Panc1 (cell line): ENCODE measurements around the gene PPIA. TPM values are rescaled to one million over a fixed set of nuclear protein-coding genes. Genes with fewer than 3 reads are reported as not detected.
"Not testable (repeated sequence)": the region's sequence is repeated elsewhere in the genome, so short reads cannot be mapped to it uniquely, and the experiment has no call there.

Source experiments
- ATAC-seq: fragments of 200-7000 bp; cut with Tn5 transposase; 2 replicates; pipeline ENCODE4 v1.9.1; 2020; ENCODE audit warnings: mild to moderate bottlenecking, moderate library complexity
- BruUV-seq: library from RNA; stranded (reverse); fragments of 400-500 nt; replicated peaks from 2 replicates; lab custom pipeline; 2021; lab: Mats Ljungman, UMichigan
- CTCF ChIA-PET: fragments of 300-600 bp; sonication (Branson Sonifier 250); formaldehyde crosslinking; loops from one replicate; lab custom pipeline; 2022; ENCODE audit warnings: antibody characterized with exemption; lab: Charles Lee
- POLR2A ChIA-PET: fragments of 300-600 bp; sonication (Branson Sonifier 250); formaldehyde crosslinking; loops from one replicate; lab custom pipeline; 2022; ENCODE audit warnings: antibody characterized with exemption; lab: Charles Lee
- DNase-seq: peaks from one replicate; pipeline ENCODE4 v3.0.0-alpha.2; 2010; ENCODE audit warnings: low read depth, low spot score
- H3K27ac ChIP-seq: 2 replicates; pipeline ENCODE4 v1.5.1; 2011; ENCODE audit warnings: mild to moderate bottlenecking, low read length, inconsistent platforms
- H3K27me3 ChIP-seq: fragments of 200-500 bp; sonication (Bioruptor generic); 2 replicates; pipeline ENCODE4 v1.6.0; 2014; ENCODE audit warnings: low read length, inconsistent platforms; ENCODE audit not compliant: control insufficient read depth, insufficient read depth
- H3K36me3 ChIP-seq: fragments of 200-500 bp; sonication (Bioruptor generic); 2 replicates; pipeline ENCODE4 v1.5.1; 2014; ENCODE audit warnings: inconsistent platforms, mild to moderate bottlenecking, low read length, moderate library complexity; ENCODE audit not compliant: control insufficient read depth, insufficient read depth
- H3K4me1 ChIP-seq: 2 replicates; pipeline ENCODE4 v1.5.1; 2011; ENCODE audit warnings: inconsistent platforms, mild to moderate bottlenecking, low read length, moderate library complexity; ENCODE audit not compliant: control insufficient read depth, insufficient read depth
- H3K4me3 ChIP-seq, 2 experiments: 2 replicates each; pipeline ENCODE4 v1.5.1; 2011 to 2012; ENCODE audit warnings: low read depth in 2 of 2, low read length in 2 of 2, mild to moderate bottlenecking in 2 of 2, inconsistent platforms in 1 of 2, moderate library complexity in 1 of 2
- H3K9me3 ChIP-seq: fragments of 200-500 bp; sonication (Bioruptor generic); 2 replicates; pipeline ENCODE4 v1.5.1; 2014; ENCODE audit warnings: low read depth, mild to moderate bottlenecking, inconsistent platforms, low read length, moderate library complexity; ENCODE audit not compliant: control insufficient read depth, insufficient read depth
- CTCF ChIP-seq: fragments of 450-650 bp; IDR thresholded peaks from 2 replicates; pipeline ENCODE4 v1.5.1; 2017; ENCODE audit warnings: mild to moderate bottlenecking
- POLR2AphosphoS5 ChIP-seq: IDR thresholded peaks from 2 replicates; pipeline ENCODE4 v1.6.1; 2012; ENCODE audit warnings: mild to moderate bottlenecking, low read depth, low read length, moderate library complexity
- REST ChIP-seq, 2 experiments: IDR thresholded peaks; 2 replicates each; pipeline ENCODE4 v1.6.1; 2011 to 2012; ENCODE audit warnings: low read depth in 2 of 2, control low read depth in 1 of 2, low read length in 1 of 2, mild to moderate bottlenecking in 1 of 2, moderate library complexity in 1 of 2; ENCODE audit not compliant: insufficient read depth in 1 of 2
- SIN3A ChIP-seq: IDR thresholded peaks from 2 replicates; pipeline ENCODE4 v1.6.1; 2012; ENCODE audit warnings: low read depth, mild to moderate bottlenecking, low read length, moderate library complexity, borderline replicate concordance; ENCODE audit not compliant: insufficient read depth
- TCF7L2 ChIP-seq: IDR thresholded peaks from 2 replicates; pipeline ENCODE4 v1.6.1; 2011; ENCODE audit warnings: mild to moderate bottlenecking, low read depth, low read length, inconsistent platforms
- in situ Hi-C: cut with HindIII; loops from 2 replicates; pipeline ENCODE4 v1.10.0; 2016; ENCODE audit warnings: low sequenced_read_pairs, low pct_unique_long_range_greater_than_20kb
- intact Hi-C: fragments of 100-400 bp; cut with micrococcal nuclease; formaldehyde crosslinking; loops from one replicate; pipeline ENCODE4 v1.10.0; 2022; ENCODE audit not compliant: unreplicated experiment
- total RNA-seq: library from RNA; stranded (reverse); gene quantifications from one replicate; pipeline ENCODE4 v1.2.1, GENCODE V29; 2021; ENCODE audit not compliant: unreplicated experiment

PPIA gene
- total RNA-seq, 1 experiment from 2014 or later: 3,706 TPM

- Histone ChIP-seq H3K36me3 (peaks cover 12% of the 10 kb centered on the region), H3K9me3 (no peaks in the 10 kb centered on the region), H3K27ac (peak overlapping the region; percentile 96; the same call in 1 of the 2 replicates), H3K4me1 (peaks cover 23% of the 10 kb centered on the region), H3K27me3 (no peaks in the 10 kb centered on the region), H3K4me3 (peak overlapping the region in 1 of 2 experiments; percentile 96; a peak in 3 of 4 replicates)
- DNase-seq (no peak), ATAC-seq (no peak)
- CTCF ChIA-PET: interaction anchor here (0.5 kb wide), 1 partner anchor 297 kb away, joined by 3 read pairs; no protein-coding TSS in a partner anchor
- POLR2A ChIA-PET: interaction anchor here (0.5 to 0.7 kb wide), 2 partner anchors 12 to 177 kb away, joined by 3 to 4 read pairs; no protein-coding TSS in a partner anchor
- BruUV-seq: TSS peak; percentile 76
- intact Hi-C loops: loop anchor here (5.0 kb wide), 1 partner anchor 258 kb away; no protein-coding TSS in a partner anchor
- TF ChIP-seq CTCF: no peak
- no peak for TF ChIP-seq REST (IDR thresholded peaks at IDR 0.05; ENCODE audit: insufficient read depth in 1 of 2, low read depth in 2 of 2, low read length in 1 of 2)
- TF ChIP-seq POLR2AphosphoS5: no peak
- no peak for TF ChIP-seq SIN3A
- TF ChIP-seq TCF7L2: no peak
- in situ Hi-C loops: no loop called here
Measured at GRCh38 chr7:44845451-44845850, 49.0 kb downstream of the PPIA start.

GRCh38 chr7:44846390-44846789 is 49.9 kb downstream of the PPIA start:
- H3K27ac ChIP-seq: peak overlapping the region; percentile 96
- not testable (repeated sequence) for BruUV-seq

More at GRCh38 chr7:44846390-44846789, 49.9 kb downstream of the PPIA start:
- H3K27me3 ChIP-seq, H3K9me3 ChIP-seq, in situ Hi-C loops, ATAC-seq, DNase-seq: not testable (repeated sequence)
- H3K36me3 ChIP-seq: peaks cover 12% of the 10 kb centered on the region; the same call in 1 of the 2 replicates
- POLR2A ChIA-PET: interaction anchor here (0.5 to 1.1 kb wide), 3 partner anchors 48 to 273 kb away, joined by 3 read pairs; partner anchors contain the start of gene DDX56
- CTCF ChIA-PET: interaction anchor here (0.7 to 1.8 kb wide), 2 partner anchors 12 to 136 kb away, joined by 5 to 6 read pairs; no protein-coding TSS in a partner anchor
- peak overlapping the region; percentile 75 to 96 for H3K4me3 ChIP-seq
- peaks cover 23% of the 10 kb centered on the region for H3K4me1 ChIP-seq
- intact Hi-C loops: loop anchor here (5.0 kb wide), 1 partner anchor 259 kb away; no protein-coding TSS in a partner anchor
